Kidney tubule cell (primary cell): ENCODE data around the gene CHPF.
A peak's percentile ranks its signal among the peaks of the same experiment; 100 is the strongest.

Experiments
- DNase-seq: peaks from one replicate; pipeline ENCODE4 v3.0.0-alpha.2; 2018; ENCODE audit warnings: low spot score

CHPF gene

GRCh38 chr2:219567131-219567530 is 23.5 kb upstream of the CHPF start:
- no peak for DNase-seq

GRCh38 chr2:219566640-219567039 is 23.0 kb upstream of the CHPF start:
- no peak for DNase-seq

DNA sequence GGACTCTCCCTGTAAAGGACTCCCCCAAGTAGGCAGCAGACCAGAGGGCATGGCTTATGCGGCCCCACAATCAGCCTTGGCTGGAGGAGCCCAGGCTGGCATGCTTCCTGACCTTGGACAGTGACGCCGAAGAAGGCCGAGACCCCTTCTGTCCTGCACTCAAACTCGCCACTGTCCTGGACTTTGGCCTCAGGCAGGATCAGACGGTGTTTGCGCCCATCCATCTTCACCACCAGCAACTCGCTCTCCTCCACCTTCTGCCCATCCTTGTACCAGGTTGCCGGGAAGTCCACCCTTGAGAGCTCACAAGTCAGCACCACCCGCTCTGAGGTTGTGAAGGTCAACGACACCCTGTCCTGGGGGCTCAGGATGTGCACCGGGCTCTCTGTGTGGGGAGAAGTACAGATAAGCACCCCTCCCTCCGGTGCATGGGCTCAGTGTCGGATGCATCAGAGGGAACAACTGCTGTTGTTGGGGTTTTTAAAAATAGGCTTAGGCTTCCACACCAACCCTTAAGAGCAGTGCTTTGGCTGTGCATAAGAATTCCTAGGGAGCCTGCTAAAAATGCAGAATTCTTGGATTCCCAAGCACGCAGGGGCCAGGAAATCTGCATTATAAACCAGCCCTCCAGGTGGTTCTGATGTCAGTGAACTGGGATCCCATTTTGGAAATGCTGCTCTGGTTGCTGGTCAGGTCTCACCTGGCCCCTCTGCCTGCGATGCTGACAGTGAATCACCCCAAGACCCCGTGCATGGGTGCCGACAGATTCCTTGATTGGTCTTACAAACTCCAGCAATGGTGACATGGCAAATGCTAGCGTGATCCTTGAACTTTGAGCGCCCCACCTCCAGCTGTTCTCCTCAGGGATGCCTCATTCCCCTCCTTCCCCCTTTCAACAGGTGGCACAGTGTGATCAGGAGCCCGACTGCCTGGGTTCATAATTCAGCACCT is 21.8 kb upstream of the CHPF start:
- no peak for DNase-seq

DNA sequence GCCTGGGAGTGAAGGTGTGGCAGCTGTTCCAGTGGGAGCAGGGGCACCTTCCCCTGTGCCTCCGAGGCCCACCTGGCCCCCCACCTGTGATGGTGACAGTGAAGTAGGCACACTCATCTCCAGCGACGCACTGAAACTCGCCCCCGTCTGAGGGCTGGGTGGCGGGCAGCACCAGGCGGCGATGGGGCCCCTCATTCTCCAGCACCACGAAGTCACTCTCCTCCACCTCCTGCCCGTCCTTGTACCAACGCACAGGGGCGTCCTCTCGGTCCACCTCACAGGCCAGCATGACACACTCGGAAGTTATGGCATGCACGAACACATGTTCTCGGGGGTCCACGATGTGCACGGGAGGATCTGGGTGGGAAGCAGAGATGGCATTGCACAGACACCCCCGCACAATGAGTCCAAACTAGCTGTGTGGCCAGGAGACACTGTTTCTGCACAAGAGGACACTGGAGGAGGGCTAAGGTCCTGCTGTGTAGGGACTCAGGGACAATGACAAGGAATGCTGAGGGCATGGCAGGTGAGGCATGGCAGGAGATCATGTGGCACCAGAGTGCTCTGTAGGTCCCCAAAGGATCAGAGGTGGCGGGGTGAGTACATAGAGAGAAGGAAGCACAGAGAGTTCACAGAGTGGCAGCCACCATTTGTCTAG is 19.8 kb upstream of the CHPF start:
- no peak for DNase-seq

DNA sequence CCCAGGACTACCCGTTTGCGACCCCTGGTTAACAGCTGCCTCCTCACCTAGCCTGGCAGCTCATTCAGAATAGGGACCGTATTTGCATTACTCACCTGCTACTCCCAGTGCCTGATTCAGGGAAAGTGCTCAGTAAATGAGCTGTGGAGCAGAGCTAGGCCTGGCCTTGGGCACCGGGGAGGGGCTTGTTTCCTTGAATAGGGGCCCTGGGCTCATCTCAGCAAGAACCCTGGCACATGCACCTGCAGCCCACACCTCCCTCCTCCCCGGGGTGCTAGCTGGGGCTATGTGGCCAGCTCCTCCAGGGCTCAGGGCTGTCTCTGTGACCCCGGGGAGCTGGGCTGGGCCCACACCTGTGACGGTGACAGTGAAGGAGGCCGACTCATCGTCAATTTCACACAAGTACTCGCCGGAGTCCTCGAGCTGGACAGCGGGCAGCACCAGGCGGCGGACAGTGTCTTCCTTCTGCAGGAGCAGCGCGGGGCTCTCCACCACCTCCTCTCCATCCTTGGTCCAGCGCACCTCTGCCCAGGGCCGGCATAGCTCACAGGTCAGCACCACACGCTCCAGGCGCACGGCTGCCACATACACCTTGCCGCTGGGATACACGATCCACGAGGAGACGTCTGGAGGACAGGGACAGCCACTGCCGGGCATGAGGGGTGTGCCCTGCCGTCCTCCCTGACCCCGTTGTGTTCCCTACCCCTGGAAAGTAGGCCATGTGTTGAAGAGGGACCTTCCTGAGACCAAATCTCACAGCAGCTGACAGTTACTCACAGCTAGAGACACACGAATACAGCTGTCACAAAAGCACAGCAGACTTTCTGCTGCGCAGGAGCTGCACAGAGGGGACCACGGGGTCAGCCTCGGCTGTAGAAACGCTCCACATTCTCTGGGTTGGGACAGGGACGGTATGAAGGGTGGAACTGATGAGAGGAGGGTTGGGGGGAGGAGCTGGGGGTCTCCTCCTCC is 18.7 kb upstream of the CHPF start:
- DNase-seq = no peak

DNA sequence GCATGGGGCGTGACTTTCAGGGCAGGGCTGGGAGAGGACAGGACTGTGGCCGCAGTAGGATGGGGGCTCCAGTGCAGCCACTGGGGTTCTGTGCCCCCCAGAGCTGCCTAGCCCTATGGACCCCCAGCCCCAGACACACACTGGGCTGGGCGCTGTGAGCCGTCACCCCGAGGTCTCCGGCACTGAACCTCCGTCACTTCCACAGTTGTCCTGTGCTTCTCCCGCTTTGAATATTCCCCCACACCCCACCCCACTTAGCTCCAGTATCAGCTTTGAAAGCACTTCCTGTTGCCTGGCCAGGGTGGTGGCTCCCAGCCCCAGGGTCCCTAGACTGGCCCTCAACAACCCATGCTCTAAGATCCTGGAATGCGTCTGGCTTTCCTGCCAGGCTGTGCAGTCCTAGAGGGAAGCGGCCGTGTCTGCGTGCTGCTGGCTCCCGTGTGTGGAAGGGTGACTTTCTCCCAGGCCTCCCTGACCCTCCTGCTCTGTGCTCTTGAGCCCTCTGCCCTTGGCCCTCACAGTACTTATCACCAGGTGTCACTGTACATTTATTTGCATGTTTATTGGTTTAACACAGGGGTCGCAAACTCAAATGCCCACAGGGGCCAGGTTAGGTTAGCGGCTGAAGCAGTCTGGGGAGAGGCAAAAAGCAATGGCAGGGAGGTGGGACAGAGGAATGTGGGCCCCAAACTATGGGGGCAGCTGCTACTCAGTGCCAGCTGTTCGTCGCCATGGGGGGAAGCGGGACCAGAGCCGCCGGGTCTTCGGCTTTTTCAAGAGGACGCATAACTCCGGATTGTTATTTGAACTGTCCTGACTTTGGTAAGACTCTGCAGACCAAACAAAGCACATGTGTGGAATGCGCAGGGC is 17.8 kb upstream of the CHPF start:
- DNase-seq = no peak

DNA sequence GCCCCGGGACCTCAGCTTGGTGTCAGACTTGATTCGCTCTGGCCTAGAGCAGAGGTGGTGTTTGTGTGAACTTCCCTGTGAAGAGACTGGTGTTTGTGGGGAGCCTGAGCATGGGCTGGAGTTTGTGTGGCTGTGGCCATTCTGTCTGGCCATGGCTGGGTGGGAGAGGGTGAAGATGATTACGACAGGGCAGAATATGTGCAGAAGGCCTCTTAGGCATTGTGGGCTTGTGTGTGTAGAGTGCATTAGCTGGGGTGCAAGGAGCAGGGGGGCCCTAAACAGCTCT is 17.2 kb upstream of the CHPF start:
- no peak for DNase-seq

- DNase-seq = peak; percentile 64
Observed at GRCh38 chr2:219560037-219560892, 16.7 kb upstream of the CHPF start.

- no peak for DNase-seq
Observed at GRCh38 chr2:219559156-219559915, 15.7 kb upstream of the CHPF start.

DNA sequence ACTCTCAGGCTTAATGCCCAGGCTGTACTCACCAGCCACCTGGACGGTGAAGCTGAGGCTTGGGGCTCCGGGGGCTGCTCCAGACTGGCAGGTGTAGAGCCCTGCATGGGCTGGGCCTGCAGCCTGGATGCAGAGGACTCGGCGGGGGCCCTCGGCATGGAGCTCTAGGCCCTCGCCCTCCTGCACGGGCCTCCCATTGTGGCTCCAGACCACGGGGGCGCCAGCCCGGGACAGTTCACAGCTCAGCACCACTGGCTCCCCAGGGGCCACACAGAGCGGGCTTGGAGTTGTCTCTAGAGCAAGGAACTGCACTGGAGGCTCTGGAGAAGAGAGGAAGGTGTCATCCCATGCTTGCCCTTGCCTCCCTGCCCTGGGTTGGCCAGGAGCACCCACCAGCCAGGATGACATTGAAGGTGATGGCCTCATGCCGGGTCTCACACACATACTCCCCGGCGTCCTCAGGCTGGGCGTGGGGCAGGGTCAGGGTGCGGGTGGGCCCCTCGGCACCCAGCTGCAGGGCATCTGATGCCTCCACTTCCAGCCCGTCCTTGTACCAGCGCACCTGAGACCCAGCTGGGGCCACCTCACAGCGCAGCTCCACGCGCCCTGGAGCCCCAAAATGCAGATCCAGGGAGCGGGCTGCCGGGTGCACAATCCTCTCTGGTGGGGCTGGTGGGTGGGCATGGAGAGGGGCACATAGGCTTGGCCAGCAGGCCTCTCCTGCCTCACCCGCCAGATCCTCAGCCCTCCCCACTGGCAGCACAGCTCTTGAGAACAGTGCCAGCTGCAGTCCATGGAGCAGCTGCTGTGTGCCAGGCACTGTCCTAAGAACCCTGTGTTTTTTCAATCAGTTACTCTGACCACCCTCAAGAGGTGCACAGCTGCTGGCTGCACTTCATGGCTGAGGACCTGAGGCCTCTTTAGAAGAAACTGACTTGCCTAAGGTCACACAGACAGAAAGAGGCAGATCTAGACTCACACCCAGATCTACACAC is 14.5 kb upstream of the CHPF start:
- no peak for DNase-seq

- DNase-seq = no peak
Observed at GRCh38 chr2:219557320-219557719, 13.7 kb upstream of the CHPF start.

DNA sequence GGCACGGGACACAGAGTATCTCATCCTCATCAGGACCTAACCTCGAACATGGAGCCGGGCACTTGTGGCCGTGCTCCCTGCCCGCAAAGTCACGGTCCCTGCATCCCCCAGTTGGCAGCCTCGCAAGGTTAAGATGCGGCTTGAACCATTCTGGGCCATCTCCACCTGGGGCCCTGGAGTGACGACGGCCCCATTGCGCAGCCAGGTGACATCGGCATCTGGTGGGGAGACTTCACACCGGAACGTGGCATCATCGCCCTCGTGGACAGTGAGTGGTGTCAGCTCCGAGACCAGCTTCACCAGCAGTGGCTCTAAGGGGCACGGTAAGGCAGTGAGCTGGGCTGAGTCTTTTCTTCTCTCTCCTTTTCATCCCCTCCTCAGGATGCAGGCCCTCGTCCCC is 12.8 kb upstream of the CHPF start:
- DNase-seq = no peak

DNA sequence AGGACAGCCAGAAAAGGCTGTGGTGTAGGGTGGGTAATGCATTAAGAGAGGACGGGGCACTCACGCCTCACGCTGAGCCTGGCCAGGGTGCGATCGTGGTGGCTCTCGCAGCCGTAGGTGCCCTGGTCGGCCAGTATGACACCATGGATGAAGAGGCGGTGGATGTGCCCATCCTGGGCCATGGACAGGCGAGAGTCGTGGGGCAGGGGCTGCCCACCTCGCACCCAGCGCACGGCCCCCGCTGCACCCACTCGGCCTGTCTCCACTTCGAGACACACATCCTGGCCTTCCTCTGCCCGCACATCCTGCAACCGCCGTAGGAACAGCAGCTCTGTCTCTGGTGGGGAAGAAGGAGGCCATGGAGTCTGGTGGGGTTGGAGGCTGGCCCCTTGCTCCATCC is 12.3 kb upstream of the CHPF start:
- no peak for DNase-seq

DNA sequence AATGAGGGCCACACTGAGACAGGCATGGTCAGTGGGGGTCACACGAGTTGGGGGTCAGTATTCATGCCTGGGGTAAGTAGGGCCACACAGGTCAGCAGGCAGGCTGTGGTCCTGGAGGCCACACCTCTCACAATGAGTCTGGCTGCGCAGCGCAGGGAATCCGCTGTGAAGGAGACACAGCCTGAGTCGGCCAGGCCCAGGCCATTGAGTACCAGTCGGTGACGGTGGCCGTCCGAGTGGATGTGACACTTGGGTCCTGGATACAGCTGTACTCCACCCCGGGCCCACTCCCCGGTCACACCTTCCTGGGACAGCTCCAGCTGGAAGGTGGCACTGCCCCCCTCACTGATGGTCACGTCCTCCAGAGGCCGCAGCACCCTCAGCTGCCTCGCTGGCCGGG is 10.7 kb upstream of the CHPF start:
- DNase-seq = no peak

DNA sequence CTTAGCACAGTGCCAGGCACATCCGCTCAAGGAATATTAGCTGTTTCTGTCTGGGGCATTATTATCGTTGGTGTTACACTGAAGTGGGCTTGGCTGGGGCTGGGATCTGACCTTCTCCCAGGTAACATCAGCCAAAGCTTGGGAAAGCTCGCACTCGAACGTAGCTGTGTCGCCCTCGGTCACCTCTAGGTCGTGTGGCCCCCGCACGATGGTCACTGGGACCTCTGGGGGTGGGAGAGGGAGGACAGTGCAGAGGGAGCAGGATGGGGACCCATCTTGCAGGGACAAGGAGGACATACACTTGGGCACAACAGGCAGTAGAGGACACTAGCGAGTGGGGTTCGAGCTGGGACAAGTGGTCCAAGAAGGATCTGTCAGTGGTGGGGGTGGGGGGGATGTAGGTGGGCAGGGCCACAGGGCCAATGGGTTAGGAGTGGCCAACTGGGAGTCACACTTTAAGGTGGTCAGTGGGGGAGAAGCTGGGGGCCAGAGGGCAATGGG is 9.9 kb upstream of the CHPF start:
- DNase-seq = no peak

- DNase-seq = no peak
Observed at GRCh38 chr2:219553168-219553417, 9.5 kb upstream of the CHPF start.

DNA sequence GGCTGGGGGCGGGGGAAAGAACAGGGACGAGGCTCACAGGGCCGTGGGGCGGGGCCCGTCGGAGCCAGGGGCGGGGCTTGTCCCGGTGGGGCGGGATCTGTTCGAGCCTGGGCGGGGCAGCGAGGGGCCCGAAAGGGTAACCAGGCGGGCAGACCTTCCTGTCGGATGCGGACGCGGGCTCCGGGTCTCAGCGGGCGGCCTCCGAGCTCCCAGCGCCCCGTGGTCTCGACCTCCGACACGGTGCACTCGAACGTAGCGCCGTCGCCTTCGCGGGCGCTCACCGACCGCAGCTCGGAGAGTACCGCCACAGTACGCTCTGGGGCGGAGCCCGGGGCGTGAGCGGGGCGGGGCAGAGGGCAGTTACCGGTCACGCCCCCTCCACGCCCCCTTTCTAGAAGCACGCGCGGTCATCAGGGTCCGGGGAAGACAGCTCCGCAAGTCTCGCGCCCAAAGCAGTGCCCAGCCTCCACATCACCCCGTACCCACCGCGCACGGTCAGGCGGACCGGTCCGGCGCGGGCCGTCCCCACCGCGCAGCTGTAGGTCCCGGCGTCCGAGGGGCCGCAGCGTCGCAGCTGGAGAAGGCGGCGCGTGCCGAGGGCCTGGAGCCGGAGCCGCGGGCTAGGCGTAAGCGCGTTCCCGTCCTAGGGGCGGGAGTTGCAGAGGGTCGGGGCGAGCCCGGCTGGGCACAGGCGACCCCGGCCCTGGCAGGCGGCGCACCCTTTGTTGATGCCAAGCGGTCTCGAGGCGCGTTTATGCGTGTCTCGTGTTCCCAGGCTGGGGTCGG is 9.0 kb upstream of the CHPF start:
- peak; percentile 77 for DNase-seq
